Activated CD8-positive, alpha-beta T cell treated with anti-CD3 and anti-CD28 coated beads for 36 hours (primary cell): Measurements from ENCODE around the gene ABCA4. TPM values are rescaled to one million over a fixed set of nuclear protein-coding genes. Genes with fewer than 3 reads are reported as not detected.
"Not testable (repeated sequence)": the region's sequence is repeated elsewhere in the genome, so short reads cannot be mapped to it uniquely, and the experiment has no call there.

Experiments used
- ATAC-seq: fragments of 200-7000 bp; cut with Tn5 transposase; one replicate; pipeline ENCODE4 v1.10.0; 2021; ENCODE audit warnings: mild to moderate bottlenecking, moderate library complexity
- CTCF ChIA-PET: fragments of 350-600 bp; sonication (Branson Sonifier 250); formaldehyde crosslinking; loops from one replicate; lab custom pipeline; 2021; ENCODE audit warnings: antibody characterized with exemption; lab: Charles Lee
- POLR2A ChIA-PET: fragments of 350-600 bp; sonication (Branson Sonifier 250); formaldehyde crosslinking; loops from one replicate; lab custom pipeline; 2021; ENCODE audit warnings: antibody characterized with exemption; lab: Charles Lee
- DNase-seq: peaks from one replicate; pipeline ENCODE4 v3.0.0-alpha.2; 2020
- H3K27ac Mint-ChIP-seq: one replicate; pipeline ENCODE4 v1.8.0; 2021; ENCODE audit warnings: mild to moderate bottlenecking, mixed read lengths
- H3K27me3 Mint-ChIP-seq: one replicate; pipeline ENCODE4 v1.8.0; 2021; ENCODE audit warnings: mixed read lengths
- H3K36me3 Mint-ChIP-seq: one replicate; pipeline ENCODE4 v1.8.0; 2021; ENCODE audit warnings: low read depth, mixed read lengths
- H3K4me1 Mint-ChIP-seq: one replicate; pipeline ENCODE4 v1.8.0; 2021; ENCODE audit warnings: low read depth, mixed read lengths
- H3K4me3 Mint-ChIP-seq: one replicate; pipeline ENCODE4 v1.8.0; 2021; ENCODE audit warnings: mild to moderate bottlenecking, moderate library complexity, mixed read lengths
- H3K9me3 Mint-ChIP-seq: one replicate; pipeline ENCODE4 v1.8.0; 2021; ENCODE audit warnings: mixed read lengths
- intact Hi-C: fragments of 100-400 bp; cut with micrococcal nuclease; formaldehyde crosslinking; loops from one replicate; pipeline ENCODE4 v1.10.0; 2022
- total RNA-seq, 2 experiments: library from RNA; stranded (reverse); gene quantifications; one replicate each; pipeline ENCODE4 v1.2.3, GENCODE V29; 2021
- TF ChIP-seq, protein P1 (sequence below): fragments of 200-600 bp; IDR thresholded peaks from one replicate; pipeline ENCODE4 v1.8.0; 2022; ENCODE audit warnings: antibody characterized with exemption, mild to moderate bottlenecking

Gene ABCA4
- not detected for total RNA-seq

- no peak within 1 kb of the TSS for H3K27ac Mint-ChIP-seq
- H3K27me3 Mint-ChIP-seq, result peaks cover 1% of the 10 kb centered on the region
- ATAC-seq, result no peak
- DNase-seq, result no peak
- no peaks in the 10 kb centered on the region for H3K9me3 Mint-ChIP-seq
- CTCF ChIA-PET, result no interaction called here
- no peak within 1 kb of the TSS for H3K4me3 Mint-ChIP-seq
- intact Hi-C loops, result no loop called here
- TF ChIP-seq, protein P1, sequence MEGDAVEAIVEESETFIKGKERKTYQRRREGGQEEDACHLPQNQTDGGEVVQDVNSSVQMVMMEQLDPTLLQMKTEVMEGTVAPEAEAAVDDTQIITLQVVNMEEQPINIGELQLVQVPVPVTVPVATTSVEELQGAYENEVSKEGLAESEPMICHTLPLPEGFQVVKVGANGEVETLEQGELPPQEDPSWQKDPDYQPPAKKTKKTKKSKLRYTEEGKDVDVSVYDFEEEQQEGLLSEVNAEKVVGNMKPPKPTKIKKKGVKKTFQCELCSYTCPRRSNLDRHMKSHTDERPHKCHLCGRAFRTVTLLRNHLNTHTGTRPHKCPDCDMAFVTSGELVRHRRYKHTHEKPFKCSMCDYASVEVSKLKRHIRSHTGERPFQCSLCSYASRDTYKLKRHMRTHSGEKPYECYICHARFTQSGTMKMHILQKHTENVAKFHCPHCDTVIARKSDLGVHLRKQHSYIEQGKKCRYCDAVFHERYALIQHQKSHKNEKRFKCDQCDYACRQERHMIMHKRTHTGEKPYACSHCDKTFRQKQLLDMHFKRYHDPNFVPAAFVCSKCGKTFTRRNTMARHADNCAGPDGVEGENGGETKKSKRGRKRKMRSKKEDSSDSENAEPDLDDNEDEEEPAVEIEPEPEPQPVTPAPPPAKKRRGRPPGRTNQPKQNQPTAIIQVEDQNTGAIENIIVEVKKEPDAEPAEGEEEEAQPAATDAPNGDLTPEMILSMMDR, result no peak
- no peaks in the 10 kb centered on the region for H3K36me3 Mint-ChIP-seq
- H3K4me1 Mint-ChIP-seq, result no peaks in the 10 kb centered on the region
- POLR2A ChIA-PET, result no interaction called here
Observed at GRCh38 chr1:94120991-94121390, at the start of gene ABCA4. TSS of gene ABCA4 (minus strand) at chr1:94121148. CDS start at chr1:94121045, 103 bp downstream.

DNA sequence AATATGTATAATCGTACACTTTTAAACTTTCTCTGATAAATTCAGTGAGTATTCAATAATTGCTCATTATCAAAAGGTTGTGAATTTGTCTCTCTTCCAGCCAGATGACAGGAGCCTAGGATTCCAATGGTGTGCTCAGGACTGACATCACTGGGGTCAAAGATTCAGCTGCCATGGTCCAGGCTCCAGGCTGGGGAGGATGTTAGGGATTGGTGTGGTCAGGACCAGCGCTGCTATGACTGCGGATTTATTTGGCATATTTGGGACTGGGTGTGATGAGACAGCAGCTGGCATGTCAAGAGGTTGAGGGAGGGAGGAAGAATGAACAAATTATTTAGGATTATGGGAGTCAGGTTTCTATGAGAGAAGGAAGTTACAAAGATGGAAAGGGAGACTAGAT, 48.2 kb upstream of the ABCA4 start:
- no peak overlapping the region for H3K4me3 Mint-ChIP-seq
- no peaks in the 10 kb centered on the region for H3K9me3 Mint-ChIP-seq
- H3K27ac Mint-ChIP-seq, result no peak overlapping the region
- ATAC-seq (no peak), DNase-seq (no peak)
- no peaks in the 10 kb centered on the region for H3K4me1 Mint-ChIP-seq
- TF ChIP-seq, protein P1, result no peak
- H3K27me3 Mint-ChIP-seq, result peaks cover 3% of the 10 kb centered on the region
- POLR2A ChIA-PET, result interaction anchor here (0.6 kb wide), 1 partner anchor 140 kb away, joined by 3 read pairs; no protein-coding TSS in a partner anchor
- intact Hi-C loops, result no loop called here
- no peaks in the 10 kb centered on the region for H3K36me3 Mint-ChIP-seq
- CTCF ChIA-PET, result no interaction called here

DNA sequence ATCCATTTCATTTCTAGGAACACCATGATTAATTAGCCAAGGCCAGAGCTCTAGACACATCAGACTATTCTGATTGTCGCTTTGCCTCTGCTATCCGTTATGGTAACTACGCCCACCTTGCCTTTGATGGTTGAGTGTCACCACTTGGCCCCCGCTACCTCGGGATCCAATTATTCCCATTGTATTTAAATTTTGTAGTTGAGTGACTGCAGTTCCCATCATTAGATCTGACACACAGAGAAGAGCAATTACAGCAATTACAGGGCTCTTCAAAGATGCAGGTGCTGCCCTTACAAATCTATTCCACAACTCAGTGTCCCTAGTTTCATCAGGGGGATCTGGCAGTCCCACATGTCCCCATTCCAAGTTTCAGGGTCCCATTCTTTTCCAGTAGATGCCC, 44.9 kb upstream of the ABCA4 start:
- TF ChIP-seq, protein P1, result no peak
- H3K4me1 Mint-ChIP-seq, result no peaks in the 10 kb centered on the region
- H3K4me3 Mint-ChIP-seq, result no peak overlapping the region

DNA sequence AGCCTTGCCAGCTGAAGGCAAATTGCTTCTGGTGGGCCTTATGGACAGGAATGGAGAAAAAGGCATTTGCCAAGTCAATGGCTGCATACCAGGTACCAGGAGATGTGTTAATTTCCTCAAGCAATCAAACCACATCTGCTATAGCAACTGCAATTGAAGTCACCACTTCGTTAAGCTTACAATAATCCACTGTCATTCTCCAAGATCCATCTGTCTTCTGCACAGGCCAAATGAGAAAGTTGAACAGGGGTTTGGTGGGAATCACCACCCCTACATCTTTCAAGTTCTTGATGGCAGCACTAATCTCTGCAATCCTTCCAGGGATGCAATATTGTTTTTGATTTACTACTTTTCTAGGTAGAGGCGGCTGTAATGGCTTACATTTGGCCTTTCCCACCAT, 43.9 kb upstream of the ABCA4 start:
- DNase-seq, H3K36me3 Mint-ChIP-seq, H3K4me1 Mint-ChIP-seq, ATAC-seq, H3K9me3 Mint-ChIP-seq, H3K4me3 Mint-ChIP-seq, H3K27ac Mint-ChIP-seq, POLR2A ChIA-PET, intact Hi-C loops, CTCF ChIA-PET: not testable (repeated sequence)
- H3K27me3 Mint-ChIP-seq, result peaks cover 10% of the 10 kb centered on the region

More for the DNA sequence above, 44.9 kb upstream of the ABCA4 start:
- no peak for DNase-seq
- intact Hi-C loops, result no loop called here
- POLR2A ChIA-PET, result no interaction called here
- Mint-ChIP-seq H3K27ac (no peak overlapping the region), H3K9me3 (no peaks in the 10 kb centered on the region), H3K27me3 (peaks cover 10% of the 10 kb centered on the region), H3K36me3 (no peaks in the 10 kb centered on the region)
- CTCF ChIA-PET, result no interaction called here
- ATAC-seq, result no peak

DNA sequence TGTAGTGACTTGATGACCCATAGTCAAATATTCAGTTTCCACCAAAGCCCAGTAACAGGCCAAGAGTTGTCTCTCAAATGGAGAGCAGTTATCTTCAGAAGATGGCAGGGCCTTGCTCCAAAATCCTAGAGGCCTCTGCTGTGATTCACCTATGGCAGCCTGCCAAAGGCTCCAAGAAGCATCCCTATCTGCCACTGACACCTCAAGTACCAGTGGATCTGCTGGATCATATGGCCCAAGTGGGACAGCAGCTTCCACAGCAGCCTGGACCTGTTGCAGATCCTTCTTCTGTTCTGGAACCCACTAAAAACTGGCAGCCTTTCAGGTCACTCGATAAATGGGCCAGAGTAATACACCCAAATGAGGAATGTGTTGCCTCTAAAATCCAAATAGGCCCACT, 43.2 kb upstream of the ABCA4 start:
- ATAC-seq, CTCF ChIA-PET, intact Hi-C loops, DNase-seq, H3K4me3 Mint-ChIP-seq, POLR2A ChIA-PET, H3K27ac Mint-ChIP-seq, H3K4me1 Mint-ChIP-seq, H3K36me3 Mint-ChIP-seq, H3K27me3 Mint-ChIP-seq, H3K9me3 Mint-ChIP-seq: not testable (repeated sequence)

- H3K27me3 Mint-ChIP-seq, ATAC-seq, H3K4me3 Mint-ChIP-seq, POLR2A ChIA-PET, H3K27ac Mint-ChIP-seq, DNase-seq, intact Hi-C loops, H3K4me1 Mint-ChIP-seq, CTCF ChIA-PET, H3K36me3 Mint-ChIP-seq, H3K9me3 Mint-ChIP-seq: not testable (repeated sequence)
Observed at GRCh38 chr1:94163249-94163648, 42.3 kb upstream of the ABCA4 start.

DNA sequence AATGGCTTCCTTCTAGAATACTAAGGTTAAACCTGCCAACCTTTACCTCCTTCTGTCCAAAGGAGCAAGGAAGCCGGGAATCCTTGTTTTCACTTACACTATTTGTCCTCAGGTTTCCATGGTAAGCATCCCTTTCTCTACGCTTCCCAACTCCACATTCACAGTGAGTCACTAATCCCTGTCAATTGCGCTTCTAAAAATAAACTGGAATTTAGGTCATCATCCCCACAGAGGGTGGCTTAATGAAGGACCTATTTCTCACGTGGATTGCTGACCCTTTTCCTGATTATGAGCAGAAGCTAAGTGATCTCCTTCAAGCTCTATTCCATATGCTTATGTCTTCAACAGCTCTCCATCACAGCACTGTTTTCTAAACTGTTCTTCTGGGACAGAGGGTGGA, 39.9 kb upstream of the ABCA4 start:
- Mint-ChIP-seq H3K36me3 (no peaks in the 10 kb centered on the region), H3K27me3 (peaks cover 8% of the 10 kb centered on the region), H3K27ac (no peak overlapping the region), H3K9me3 (no peaks in the 10 kb centered on the region), H3K4me3 (no peak overlapping the region), H3K4me1 (no peaks in the 10 kb centered on the region)
- ChIA-PET CTCF (no interaction called here), POLR2A (no interaction called here)
- intact Hi-C loops, result no loop called here
- TF ChIP-seq, protein P1, result no peak
- ATAC-seq (no peak), DNase-seq (no peak)
